HG02852 (cell line): ENCODE measurements around the gene KDELR1.
A peak's percentile ranks its signal among the peaks of the same experiment; 100 is the strongest.
"Not testable (repeated sequence)": the region's sequence is repeated elsewhere in the genome, so short reads cannot be mapped to it uniquely, and the experiment has no call there.

Experiments
- ATAC-seq: cut with Tn5 transposase; IDR thresholded peaks from one replicate; pipeline ENCODE4 v1.9.1; 2021; ENCODE audit warnings: mild to moderate bottlenecking, moderate library complexity; ENCODE audit not compliant: unreplicated experiment

Gene KDELR1

DNA sequence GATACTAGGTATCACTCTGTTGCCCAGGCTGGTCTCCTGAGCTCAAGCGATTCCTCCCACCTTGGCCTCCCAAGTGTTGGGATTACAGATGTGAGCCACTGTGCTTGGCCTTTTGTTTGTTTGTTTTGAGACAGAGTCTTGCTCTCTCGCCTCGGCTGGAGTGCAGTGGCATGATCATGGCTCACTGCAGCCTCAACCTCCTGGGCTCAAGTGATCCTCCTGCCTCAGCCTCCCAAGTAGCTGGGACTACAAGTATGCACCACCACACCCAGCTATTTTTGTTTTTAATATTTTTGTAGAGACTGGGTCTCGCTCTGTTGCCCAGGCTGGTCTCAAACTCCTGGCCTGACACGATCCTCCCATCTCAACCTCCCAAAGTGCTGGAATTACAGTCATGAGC lies 19.6 kb downstream of the KDELR1 start:
- ATAC-seq = not testable (repeated sequence)

DNA sequence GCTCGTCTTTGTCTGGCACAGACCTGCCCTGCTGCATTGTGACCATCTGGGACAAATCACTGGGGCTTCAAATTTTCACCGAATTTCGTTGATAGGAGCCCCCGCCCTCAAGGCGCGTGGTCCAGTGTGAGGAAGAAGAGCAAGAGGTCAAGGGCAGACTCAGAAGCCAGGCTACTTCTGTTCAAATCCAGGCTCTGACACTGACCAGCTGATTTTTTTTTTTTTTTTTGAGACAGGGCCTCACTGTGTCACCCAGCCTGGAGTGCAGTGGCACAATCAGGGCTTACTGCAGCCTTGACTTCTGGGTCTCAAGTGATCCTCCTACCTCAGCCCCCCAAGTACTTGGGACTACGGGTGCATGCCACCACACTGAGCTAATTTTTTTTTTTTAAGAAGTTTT lies 20.0 kb downstream of the KDELR1 start:
- ATAC-seq = no peak

DNA sequence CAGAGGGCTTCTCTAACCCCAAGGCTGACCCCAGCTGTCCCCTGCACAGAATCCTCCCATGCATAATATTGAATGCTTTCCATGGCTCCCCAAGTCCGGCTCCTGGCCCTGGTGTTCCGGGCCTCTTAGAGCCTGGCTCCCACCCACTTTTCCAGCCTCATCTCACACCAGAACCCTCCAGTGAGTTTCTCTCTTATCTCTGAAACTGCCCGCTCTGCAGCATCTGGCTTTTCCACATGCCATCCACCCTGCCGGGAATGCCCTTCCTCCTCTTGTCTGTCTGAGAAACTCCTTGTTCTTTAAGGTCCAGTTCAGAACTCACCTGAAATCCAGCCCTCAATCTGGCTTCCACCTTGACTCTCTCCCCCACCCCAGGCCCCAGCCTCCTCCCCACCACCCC lies 20.4 kb downstream of the KDELR1 start:
- ATAC-seq = no peak

DNA sequence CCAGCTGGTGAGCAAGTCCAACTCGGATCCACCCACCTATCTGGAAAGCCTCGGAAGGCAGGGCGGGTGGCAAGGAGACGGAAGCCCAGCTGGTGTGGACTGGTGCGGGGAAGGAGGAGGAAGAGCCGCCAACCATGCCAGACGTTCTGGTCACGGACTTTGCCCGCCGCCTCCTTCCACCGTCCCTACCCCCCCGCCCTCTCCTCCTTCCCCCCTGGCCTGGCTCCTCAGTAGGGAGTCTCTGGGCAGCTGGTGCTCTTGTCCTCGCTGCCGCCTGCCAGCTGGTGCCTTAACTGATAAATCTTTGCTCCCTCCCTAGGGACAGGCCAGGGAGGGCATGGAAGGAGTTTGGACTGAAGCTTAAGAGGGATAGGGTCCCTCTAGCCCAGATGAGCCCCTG lies 22.4 kb downstream of the KDELR1 start:
- no peak for ATAC-seq

DNA sequence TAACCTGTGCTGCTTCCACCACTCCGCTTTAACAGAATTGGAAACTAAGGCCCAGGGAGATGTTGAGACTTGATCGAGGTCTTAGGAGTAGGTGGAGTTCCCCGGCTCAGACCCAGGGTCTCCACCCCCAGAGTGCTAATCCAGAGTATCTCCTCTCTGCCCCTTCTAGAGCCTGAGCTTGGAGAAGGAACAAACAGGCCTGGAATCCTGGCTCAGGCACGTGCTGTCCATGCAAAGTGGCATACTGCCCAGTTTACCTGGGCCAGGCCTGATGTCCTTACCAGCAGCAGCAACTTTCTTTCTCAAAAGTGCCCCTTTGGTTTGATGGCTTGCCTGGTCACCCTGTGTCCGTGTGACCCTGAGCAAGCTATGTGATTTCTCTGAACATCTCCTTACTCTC lies 23.5 kb downstream of the KDELR1 start:
- ATAC-seq = no peak

DNA sequence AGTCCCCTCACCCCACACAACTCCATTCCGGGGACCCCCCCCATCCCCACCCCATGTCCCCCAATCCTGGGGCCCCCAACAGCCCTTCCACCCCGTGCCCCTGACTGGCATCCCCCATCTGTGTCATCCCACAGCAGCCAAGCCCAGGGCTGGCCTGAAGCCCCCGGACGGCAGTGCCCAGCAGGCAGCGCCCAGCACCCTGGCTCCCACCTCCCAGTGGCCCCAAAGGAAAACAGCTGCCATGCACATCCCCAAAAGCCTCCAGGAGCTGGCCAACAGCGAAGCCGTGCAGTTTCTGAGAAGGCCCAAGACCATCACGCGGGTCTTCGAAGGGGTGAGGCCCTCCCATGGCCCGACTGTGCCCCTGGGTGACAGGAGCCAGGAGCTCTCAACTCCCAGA lies 25.7 kb downstream of the KDELR1 start:
- no peak for ATAC-seq

DNA sequence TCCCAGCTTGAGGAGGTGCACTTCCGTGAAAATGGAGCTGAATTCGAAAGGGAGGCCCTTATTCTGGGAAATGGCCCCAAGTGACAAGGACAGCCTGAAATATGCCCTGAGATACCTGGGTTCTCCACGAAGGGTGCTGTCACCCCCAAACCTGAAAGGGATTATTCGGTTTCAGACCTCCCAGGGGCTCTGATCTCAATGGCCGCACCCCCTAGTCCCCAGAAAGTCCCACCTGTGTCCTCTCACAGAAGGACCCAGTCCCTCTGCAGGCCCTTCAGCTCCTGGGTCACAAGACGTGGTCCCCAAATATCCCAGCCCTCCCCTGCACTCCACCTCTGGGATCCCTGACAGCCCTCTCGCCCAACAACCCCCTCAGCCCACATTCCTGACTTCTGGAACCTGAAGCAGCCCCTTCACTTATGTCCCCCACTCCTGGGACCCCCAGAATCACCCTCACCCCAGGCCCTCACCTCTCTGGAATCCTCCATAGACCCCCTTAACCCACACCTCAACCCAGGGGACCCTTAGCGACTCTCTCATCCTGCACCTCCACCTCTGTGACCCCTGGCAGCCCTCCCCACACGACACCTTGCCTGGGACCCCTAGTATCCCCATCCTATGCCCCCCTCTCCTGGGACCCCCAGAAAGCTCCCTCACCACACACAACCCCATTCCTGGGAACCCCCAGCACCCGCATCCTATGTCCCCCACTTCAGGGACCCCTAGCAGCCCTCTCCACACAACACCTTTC lies 26.6 kb downstream of the KDELR1 start:
- ATAC-seq = no peak

DNA sequence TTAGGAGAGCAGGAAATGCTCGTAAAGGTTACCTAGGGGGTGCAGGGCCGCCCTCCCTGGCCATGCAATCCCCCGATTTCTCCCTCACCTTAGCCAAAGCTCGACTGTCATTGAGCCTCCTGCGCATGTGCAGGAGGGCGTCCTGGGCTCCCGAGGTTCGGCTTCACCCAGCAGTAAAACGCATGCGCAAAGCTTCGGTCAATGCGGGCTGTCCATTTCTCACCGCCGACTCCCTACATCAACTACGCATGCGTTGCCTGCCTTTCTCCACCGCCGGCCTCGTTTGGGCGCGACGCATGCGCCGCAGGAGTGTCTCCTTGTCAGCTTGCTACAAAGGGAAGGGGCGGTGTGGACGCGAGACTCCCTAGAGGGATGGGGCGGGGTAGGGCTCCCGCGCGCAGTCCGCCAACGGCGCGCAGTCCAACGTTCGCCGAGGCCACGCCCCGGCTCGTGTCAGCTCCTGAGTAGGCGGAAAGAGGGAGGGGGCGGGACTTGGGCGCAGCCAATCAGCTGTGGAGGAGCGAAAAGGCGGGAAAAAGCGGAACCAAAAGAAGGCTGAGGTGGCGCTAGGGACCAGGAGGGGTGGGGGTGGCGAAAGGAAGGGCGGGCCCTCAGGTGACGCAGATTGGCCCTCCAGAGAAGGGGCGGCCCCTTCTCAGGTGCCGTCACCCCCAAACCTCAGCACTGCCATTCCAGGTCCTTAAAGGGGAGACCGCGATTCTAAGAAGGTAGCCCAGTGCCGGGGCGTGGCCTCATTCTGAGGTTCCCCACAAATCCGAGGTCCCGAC lies 27.3 kb downstream of the KDELR1 start, which contains the start of the genes SYNGR4 and TMEM143:
TSS of gene SYNGR4 (plus strand) at position 558 of the 788 bp plus-strand sequence. CDS start 1,476 bp downstream, outside the sequence.
TSS of gene TMEM143 (minus strand) at position 131 of the 788 bp plus-strand sequence. CDS start at position 111, 20 bp downstream.
- peak; percentile 73 for ATAC-seq

DNA sequence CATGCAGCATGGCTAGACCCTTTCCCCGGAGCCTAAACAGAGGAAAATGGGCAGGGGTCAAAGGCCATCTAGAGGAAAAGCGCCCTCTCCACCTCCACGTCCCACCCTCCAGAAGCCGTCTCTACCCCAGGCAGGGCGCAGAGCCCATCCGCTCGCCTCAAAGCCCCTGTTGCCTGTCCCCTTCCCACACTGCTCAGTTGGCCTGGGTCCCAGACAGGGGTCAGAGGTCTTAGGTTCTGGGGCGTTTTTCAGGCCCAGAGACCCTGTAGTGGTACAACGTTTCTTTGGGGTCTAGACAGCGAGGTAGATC lies 27.9 kb downstream of the KDELR1 start:
- ATAC-seq = peak; percentile 11

DNA sequence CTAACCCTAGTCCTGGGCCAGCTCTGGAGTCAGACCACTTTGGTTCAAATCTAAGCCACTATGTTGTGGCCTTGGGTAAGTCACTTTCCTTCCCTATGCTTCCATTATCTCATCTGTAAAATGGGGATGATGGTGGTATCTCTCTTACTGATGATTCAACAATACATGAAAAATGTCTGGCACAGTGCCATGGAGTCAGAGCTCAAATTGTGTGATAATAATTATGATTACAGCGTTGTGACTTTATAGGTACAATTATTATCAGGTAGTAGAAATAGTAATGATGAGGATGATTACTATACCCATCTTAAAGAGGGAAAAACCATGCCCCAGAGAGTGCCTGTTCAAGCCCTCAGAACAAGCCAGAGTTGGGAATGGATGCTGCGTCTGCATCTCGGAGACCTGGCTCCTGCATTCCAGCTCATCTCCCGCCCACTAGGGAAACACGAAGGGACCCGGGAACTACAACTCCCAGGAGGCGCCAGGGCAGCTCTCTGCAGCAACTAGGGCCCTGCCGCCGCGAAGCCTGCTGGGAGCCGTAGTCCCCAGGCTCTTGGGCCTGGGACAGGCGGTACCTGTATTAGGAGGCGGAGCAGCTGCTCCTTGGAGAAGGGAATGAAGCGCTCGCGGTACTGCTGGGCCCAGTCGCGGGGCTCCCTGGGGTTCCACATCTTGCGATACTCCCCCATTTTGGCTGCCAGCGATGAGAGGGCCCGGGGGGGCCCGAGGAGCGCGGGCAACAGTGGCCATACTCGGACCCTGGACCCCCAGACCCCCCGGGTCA lies 28.4 kb downstream of the KDELR1 start:
- ATAC-seq = peak; percentile 60

DNA sequence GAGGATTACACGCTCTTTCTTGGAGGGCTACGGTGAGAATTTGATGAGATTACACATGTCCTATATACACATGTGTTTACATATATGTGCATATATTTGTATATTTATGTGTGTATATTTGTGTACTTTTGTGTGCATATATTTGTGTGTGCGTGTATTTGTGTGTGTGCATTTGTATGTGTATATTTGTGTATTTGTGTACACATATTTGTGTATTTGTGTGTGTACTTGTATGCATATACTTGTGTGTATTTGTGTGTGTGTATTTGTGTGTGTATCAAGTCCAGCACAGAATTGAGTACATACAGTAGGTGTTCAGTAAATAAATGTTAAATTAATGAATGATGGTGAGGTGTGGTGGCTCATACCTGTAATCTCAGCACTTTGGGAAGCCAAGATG lies 29.4 kb downstream of the KDELR1 start:
- ATAC-seq = no peak

DNA sequence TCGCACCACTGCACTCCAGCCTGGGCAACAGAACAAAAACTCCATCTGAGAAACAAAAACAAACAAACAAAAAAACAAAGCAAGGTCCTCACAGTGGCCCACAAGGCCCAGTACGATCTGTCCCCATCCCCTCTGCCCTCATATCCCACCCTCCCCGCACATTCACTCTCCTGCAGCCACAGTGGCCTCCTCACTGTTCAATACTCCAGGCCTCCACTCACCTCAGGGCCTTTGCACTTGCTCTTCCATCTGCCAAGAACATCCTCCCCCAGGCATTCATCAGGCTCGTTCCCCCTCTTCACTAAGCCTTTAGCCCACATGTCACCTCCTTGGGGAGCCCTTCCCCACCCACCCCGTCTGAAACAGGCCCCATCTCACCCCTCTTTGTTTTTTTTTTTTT lies 32.2 kb downstream of the KDELR1 start:
- no peak for ATAC-seq

DNA sequence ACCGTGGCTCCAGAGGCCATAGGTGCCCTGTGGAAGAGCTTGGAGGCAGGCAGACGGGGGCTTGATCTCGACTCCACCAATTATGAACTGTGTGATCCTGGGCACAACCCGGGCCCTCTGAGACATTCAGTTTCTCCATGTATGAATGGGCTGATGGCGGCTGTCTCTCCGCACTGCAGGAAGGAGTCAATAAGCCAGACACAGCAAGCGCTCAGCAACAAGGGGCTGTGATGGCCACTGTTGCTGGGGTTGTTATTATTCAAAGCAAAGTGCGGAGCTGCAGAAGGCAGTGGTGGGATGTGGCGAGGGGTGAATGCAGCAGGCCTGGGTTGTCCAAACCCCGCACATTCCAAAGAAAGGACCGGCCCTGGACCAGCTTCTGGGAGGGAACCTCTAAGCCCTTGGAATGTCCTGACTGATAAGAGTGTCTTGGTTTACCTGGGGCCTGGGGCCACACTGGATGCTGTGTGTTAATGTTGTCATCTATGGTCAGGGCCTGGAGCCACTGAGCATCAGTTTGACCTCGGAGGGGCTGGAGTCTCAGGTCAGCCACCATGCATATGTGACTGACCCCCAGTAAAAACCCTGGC lies 35.9 kb downstream of the KDELR1 start:
- ATAC-seq = no peak

DNA sequence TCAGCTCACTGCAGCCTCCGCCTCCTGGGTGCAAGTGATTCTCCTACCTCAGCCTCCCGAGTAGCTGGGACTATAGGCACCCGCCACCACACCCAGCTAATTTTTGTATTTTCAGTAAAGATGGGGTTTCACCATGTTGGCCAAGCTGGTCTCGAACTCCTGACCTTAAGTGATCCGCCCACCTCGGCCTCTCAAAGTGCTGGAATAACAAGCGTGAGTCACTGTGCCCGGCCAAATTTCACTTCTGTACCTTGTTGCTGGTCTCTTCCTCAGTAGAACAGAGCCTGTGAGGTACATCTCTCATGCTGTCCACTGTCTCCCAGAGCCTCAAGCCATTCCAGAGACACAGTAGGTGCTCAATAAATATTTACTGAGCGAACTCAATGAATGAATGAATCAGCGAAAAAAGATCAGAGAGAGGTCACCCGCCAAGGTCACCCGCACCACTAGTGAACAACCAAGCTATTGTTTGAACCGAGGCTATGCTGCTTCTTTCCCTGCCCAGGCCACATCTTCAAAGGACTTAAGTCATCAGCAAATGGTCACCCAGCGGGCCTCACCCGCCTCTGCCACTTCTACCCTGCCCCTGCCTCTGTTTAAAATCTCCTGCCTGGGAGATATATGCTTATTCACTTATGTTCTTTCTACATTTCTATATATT lies 36.9 kb downstream of the KDELR1 start:
- no peak for ATAC-seq

DNA sequence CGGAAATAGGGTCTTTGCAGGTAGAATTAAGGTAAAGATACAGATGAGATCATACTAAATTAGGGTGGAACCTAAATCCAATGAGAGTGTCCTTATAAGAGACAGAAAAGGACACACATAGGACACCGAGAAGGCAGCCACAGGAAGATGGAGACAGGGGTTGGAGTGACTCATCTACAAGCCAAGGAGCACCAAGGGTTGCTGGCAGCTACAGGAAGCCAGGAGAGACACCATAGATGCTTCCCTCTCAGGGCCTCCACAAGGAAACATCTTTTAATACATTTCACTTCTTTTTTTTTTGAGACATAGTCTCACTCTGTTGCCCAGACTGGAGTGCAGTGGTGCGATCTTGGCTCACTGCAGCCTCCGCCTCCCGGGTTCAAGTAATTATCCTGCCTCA lies 37.7 kb downstream of the KDELR1 start:
- ATAC-seq = no peak

DNA sequence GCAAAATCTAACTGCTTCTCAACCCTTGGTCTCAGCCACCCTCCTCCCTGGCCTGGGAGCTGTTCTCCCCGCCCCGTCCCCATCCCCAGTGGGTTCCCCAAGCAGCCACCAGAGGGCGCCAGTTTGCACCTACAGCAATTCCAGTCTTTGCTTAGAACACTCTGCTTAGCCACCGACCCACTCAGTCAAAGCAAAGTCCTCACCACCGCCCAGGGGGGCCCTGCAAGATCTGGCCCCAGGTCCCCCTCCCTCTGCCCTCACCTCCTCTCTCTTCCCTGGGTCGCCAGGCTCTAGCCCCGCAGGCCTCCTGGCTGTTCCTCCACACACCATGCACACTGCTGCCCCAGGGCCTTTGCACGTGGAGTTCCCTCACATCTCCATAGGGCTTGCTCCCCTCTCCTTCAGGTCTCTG lies 40.0 kb downstream of the KDELR1 start:
- no peak for ATAC-seq

DNA sequence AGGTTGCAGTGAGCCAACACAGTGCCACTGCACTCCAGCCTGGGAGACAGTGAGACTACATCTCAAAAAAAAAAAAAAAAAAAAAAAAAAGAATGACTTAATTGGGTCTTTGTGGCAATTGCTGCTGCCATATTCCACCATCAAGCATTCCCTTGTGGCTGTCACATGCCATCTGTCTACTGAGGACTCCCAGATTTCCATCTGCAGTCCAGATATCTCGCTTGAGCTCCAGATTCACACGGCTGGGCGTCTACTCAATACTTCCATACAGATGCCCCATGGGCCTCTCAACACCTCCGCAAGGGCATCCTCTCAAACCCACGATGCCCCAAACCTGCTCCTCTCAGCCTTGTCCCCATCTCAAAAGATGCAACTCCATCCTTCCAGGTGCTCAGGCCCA lies 40.5 kb downstream of the KDELR1 start:
- no peak for ATAC-seq

DNA sequence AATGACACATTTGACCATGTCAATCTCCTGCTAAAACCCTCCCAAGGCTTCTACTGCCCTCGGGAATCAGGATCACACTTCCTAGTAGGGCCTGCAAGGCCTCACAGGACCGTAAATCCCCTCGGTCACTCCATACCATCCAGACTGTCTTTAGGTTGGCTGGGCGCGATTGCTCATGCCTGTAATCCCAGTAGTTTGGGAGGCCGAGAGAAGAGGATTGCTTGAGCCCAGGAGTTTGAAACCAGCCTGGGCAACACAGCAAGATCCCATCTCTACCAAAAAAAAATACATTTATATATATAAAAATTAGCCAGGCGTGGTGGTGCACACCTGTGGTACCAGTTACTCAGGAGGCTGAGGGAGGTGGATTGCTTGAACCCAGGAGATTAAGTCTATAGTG lies 42.6 kb downstream of the KDELR1 start:
- ATAC-seq = no peak

DNA sequence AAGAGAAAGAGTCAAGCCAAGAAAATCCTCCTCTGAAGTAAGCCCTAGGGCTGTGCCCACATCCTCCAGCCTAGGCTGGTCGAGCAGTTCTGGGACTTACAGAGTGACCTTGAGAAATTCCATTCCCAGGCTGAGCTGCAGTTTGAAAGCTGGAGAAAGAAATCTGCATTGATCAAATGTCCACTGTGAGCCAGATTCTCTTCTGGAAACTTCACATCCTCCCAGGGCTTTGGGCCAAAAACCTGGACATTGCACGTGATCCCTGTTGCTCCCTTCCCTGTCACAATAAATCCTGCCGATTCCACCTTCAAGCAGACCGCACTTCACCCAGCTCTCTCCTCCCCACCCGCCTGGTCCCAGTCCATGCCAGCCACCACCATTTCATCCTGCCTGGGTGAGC lies 43.3 kb downstream of the KDELR1 start:
- no peak for ATAC-seq

DNA sequence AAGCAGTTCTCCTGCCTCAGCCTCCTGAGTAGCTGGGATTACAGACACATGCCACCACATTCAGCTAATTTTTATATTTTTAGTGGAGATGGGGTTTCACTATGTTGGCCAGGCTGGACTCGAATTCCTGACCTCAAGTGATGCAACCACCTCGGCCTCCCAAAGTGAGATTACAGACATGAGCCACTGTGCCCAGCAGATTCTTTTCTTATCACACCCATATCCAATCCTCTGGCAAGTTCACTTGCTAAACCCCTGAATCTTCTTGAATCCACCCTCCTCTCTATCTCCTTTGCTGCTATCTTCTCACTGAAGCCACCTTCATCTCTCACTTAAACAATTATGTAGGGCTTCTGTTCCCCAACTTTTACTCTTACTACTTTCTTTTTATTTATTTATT lies 45.2 kb downstream of the KDELR1 start:
- no peak for ATAC-seq

DNA sequence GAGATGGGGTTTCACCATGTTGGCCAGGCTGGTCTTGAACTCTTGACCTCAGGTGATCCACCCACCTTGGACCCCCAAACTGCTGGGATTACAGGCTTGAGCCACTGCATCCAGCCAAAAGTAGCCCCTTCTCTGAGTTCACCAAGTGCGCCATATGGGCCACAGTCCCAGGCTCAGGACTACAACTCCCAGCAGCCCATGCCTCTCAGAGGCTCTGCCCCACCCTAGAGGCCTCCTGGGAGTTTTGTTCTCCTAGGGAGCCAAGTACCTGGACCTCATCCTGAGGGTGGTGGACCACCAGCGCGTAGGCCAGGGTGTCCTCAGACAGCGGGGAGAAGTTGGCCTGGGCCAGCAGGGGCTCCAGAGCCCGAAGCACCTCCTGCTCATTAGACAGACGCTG lies 46.5 kb downstream of the KDELR1 start:
- ATAC-seq = no peak
